CD4-positive, alpha-beta T cell treated with Interleukin-6 at 100 ng/mL for 8 hours (primary cell): ENCODE data around the gene NRTN.

Experiments
- DNase-seq: peaks from one replicate; pipeline ENCODE4 v3.0.0-alpha.2; 2020; ENCODE audit warnings: mixed read lengths, low spot score

The NRTN gene

GRCh38 chr19:5814852-5815246 lies 10.0 kb downstream of the NRTN start:
- DNase-seq, result no peak

GRCh38 chr19:5817218-5817617 lies 12.4 kb downstream of the NRTN start:
- no peak for DNase-seq

GRCh38 chr19:5818594-5818993 lies 13.7 kb downstream of the NRTN start:
- no peak for DNase-seq

- DNase-seq, result no peak
These were observed 15.9 kb downstream of the NRTN start for GRCh38 chr19:5820785-5821184.

GRCh38 chr19:5821521-5822180 lies 16.8 kb downstream of the NRTN start:
- no peak for DNase-seq

- no peak for DNase-seq
These were observed 17.4 kb downstream of the NRTN start for GRCh38 chr19:5822181-5822844.

GRCh38 chr19:5823579-5824281 lies 18.9 kb downstream of the NRTN start:
- DNase-seq, result no peak

- no peak for DNase-seq
These were observed 19.9 kb downstream of the NRTN start for GRCh38 chr19:5824751-5825150.

GRCh38 chr19:5825178-5825577 lies 20.3 kb downstream of the NRTN start:
- no peak for DNase-seq

- DNase-seq, result no peak
These were observed 21.9 kb downstream of the NRTN start for GRCh38 chr19:5826531-5827341.

- no peak for DNase-seq
These were observed 22.5 kb downstream of the NRTN start for GRCh38 chr19:5827342-5827890.

GRCh38 chr19:5827891-5828660 lies 23.2 kb downstream of the NRTN start:
- peak; percentile 91 for DNase-seq

- no peak for DNase-seq
These were observed 24.0 kb downstream of the NRTN start for GRCh38 chr19:5828661-5829566.

GRCh38 chr19:5829567-5830310 lies 24.9 kb downstream of the NRTN start:
- DNase-seq, result no peak

- no peak for DNase-seq
These were observed 26.3 kb downstream of the NRTN start for GRCh38 chr19:5831159-5831558.

GRCh38 chr19:5832061-5832460 lies 27.2 kb downstream of the NRTN start:
- no peak for DNase-seq

GRCh38 chr19:5832527-5833216 lies 27.8 kb downstream of the NRTN start:
- no peak for DNase-seq

- no peak for DNase-seq
These were observed 33.0 kb downstream of the NRTN start for GRCh38 chr19:5837761-5838352.
